ENCODE measurements around the gene SBF2. TPM values are rescaled to one million over a fixed set of nuclear protein-coding genes. Genes with fewer than 3 reads are reported as not detected.

SBF2 gene
- total RNA-seq, 1 donor from 2014 or later: 21.1 TPM

GRCh38 chr11:10029386-10030121 lies 264.5 kb downstream of the SBF2 start:
- no peak for DNase-seq (ENCODE audit: low read depth)
- Histone ChIP-seq H3K27me3 (ENCODE audit: control insufficient read depth, insufficient read depth, low read length) (no peaks in the 10 kb centered on the region), H3K36me3 (ENCODE audit: control insufficient read depth, insufficient read depth, low read length) (no peaks in the 10 kb centered on the region), H3K4me3 (ENCODE audit: low read depth, low read length) (no peak overlapping the region)
- TF ChIP-seq, protein P1, sequence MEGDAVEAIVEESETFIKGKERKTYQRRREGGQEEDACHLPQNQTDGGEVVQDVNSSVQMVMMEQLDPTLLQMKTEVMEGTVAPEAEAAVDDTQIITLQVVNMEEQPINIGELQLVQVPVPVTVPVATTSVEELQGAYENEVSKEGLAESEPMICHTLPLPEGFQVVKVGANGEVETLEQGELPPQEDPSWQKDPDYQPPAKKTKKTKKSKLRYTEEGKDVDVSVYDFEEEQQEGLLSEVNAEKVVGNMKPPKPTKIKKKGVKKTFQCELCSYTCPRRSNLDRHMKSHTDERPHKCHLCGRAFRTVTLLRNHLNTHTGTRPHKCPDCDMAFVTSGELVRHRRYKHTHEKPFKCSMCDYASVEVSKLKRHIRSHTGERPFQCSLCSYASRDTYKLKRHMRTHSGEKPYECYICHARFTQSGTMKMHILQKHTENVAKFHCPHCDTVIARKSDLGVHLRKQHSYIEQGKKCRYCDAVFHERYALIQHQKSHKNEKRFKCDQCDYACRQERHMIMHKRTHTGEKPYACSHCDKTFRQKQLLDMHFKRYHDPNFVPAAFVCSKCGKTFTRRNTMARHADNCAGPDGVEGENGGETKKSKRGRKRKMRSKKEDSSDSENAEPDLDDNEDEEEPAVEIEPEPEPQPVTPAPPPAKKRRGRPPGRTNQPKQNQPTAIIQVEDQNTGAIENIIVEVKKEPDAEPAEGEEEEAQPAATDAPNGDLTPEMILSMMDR (IDR thresholded peaks at IDR 0.05; ENCODE audit: insufficient read depth, low read length, poor library complexity, severe bottlenecking): no peak

DNA sequence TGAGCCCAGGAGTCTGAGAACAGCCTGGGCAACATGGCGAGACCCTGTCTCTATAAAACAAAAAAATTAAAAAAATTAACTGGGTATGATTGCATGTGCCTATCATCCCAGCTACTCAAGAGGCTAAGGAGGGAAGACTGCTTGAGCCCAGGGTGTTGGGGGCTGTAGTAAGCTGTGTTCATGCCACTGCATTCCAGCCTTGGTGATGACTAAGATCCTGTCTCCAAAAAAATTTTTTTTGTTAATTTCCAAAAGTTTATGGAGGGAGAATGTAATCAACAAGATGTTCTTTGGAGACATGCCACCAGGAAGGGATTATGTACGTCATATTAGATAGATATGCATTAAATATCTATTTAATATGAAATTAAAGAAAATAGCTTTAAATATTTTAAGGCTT lies 267.5 kb downstream of the SBF2 start:
- TF ChIP-seq, protein P1 (IDR thresholded peaks at IDR 0.05; ENCODE audit: insufficient read depth, low read length, poor library complexity, severe bottlenecking): no peak
- no peak for DNase-seq (ENCODE audit: low read depth)
- no peaks in the 10 kb centered on the region for H3K27me3 ChIP-seq (ENCODE audit: control insufficient read depth, insufficient read depth, low read length)
- no peaks in the 10 kb centered on the region for H3K36me3 ChIP-seq (ENCODE audit: control insufficient read depth, insufficient read depth, low read length)
- H3K4me3 ChIP-seq (ENCODE audit: low read depth, low read length): no peak overlapping the region

DNA sequence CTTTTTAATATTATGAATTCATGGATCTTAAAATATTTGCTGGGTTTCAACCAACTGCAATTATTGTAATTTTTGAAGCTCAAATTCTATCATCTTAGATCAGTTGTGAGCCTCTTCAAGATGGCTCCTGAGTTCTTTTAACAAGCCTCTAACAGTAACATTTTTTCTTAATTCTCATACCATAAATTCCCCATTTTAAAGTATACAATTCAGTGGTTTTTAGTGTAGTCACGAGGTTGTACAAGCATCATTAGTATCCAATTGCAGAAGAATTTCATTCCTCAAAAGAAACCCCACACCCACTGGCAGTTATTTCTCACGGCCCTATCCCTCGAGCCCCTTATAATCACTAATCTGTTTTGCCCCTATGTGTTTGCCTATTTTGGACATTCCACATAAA lies 270.8 kb downstream of the SBF2 start:
- DNase-seq (ENCODE audit: low read depth): no peak
- Histone ChIP-seq H3K27me3 (ENCODE audit: control insufficient read depth, insufficient read depth, low read length) (no peaks in the 10 kb centered on the region), H3K4me3 (ENCODE audit: low read depth, low read length) (no peak overlapping the region), H3K36me3 (ENCODE audit: control insufficient read depth, insufficient read depth, low read length) (no peaks in the 10 kb centered on the region)
- TF ChIP-seq, protein P1 (IDR thresholded peaks at IDR 0.05; ENCODE audit: insufficient read depth, low read length, poor library complexity, severe bottlenecking): no peak

DNA sequence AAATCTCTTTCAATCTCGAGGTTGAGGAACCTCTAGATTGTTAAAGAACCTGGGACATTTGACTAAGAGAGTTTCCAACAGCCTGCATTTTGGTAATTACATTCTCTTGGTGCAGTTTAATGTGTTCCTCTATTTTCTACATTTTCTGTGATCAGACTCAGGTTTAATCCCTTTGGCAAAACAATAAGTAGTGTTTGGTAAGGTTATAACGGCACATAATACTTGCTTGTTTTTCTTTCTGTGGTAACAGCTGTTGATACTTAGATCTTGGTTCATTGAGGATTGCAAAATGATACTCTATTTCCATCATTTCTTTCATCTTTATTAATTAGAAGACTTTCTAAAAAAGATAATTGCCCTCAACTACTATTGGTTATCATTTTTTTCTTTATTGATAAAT lies 271.3 kb downstream of the SBF2 start:
- Histone ChIP-seq H3K4me3 (ENCODE audit: low read depth, low read length) (no peak overlapping the region), H3K27me3 (ENCODE audit: control insufficient read depth, insufficient read depth, low read length) (no peaks in the 10 kb centered on the region), H3K36me3 (ENCODE audit: control insufficient read depth, insufficient read depth, low read length) (no peaks in the 10 kb centered on the region)
- no peak for DNase-seq (ENCODE audit: low read depth)
- TF ChIP-seq, protein P1 (IDR thresholded peaks at IDR 0.05; ENCODE audit: insufficient read depth, low read length, poor library complexity, severe bottlenecking): no peak

DNA sequence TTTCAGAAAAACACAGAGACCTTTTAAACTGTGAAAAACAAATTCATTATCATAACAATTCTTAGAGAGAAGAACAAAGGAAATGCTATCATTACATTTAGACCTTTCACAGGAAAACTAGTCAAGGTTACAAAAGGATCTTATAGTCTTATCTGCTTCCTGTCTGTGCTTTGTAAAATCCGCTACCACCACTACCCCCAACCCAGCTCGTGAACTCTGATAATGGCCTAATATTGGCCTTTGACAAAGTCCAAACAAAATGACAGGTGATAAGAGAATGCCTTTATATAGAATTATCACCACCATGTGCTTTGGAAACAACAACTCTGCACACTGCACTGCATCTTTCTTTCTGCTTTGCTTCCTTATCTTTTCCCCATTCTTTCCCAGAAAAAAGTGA lies 272.5 kb downstream of the SBF2 start:
- Histone ChIP-seq H3K36me3 (ENCODE audit: control insufficient read depth, insufficient read depth, low read length) (no peaks in the 10 kb centered on the region), H3K4me3 (ENCODE audit: low read depth, low read length) (no peak overlapping the region), H3K27me3 (ENCODE audit: control insufficient read depth, insufficient read depth, low read length) (no peaks in the 10 kb centered on the region)
- TF ChIP-seq, protein P1 (IDR thresholded peaks at IDR 0.05; ENCODE audit: insufficient read depth, low read length, poor library complexity, severe bottlenecking): no peak
- no peak for DNase-seq (ENCODE audit: low read depth)
